ENCODE measurements around the gene HECW1. TPM values are rescaled to one million over a fixed set of nuclear protein-coding genes. Genes with fewer than 3 reads are reported as not detected.

HECW1 gene
- total RNA-seq, 1 donor from 2014 or later: 0.11 TPM

DNA sequence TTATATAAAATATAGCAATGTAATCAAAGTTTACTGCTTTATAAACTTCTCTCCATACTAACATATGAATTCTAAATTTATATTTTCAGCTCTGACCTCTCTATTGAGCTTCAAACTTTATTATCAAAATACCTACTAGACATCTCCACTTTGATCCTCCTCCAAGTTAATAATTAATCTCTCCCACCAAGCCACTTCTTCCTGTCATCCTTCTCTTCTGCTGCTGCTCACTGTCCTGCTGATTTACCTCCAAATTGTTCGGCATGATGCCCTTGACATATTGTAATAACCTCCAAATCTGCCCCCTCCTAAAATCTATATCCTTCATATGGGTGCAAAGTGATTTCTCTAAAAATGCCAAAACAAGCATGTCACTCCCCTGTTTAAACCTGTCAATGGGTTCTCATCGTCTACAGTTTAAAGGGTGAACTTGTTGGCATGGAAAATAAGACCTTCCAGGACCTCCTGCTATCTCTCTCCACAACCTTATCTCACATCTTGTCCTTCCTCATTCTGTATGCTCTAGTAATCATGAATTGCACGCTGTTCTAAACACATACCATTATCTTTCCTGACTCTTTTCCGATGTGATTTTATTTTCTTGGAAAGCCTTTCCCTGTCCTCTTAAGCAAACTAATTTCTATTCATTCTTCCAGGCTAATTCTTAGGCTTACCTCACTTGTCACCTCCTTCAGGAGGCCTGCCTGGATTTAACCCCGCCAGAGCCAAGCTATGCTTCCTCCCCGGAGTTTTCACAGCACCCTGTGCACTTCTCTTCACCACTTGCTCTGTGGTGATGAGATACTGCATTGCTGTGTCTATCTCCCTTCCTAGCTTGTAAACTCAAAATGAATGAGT lies 418.3 kb downstream of the HECW1 start:
- no peaks in the 10 kb centered on the region for H3K9me3 ChIP-seq (ENCODE audit: low read depth)
- no peak for TF ChIP-seq EZH2phosphoT487 (IDR thresholded peaks at IDR 0.05)
- no peak for TF ChIP-seq CTCF (IDR thresholded peaks at IDR 0.05)
- no peak for TF ChIP-seq EZH2 (IDR thresholded peaks at IDR 0.05)
- H3K27me3 ChIP-seq: no peaks in the 10 kb centered on the region
- H3K27me3 Mint-ChIP-seq (ENCODE audit: insufficient read depth, low read depth): peaks cover 2% of the 10 kb centered on the region
- H3K9ac ChIP-seq: no peak overlapping the region
- no peak overlapping the region for H3K27ac Mint-ChIP-seq
- peaks cover 9% of the 10 kb centered on the region for H3K4me1 Mint-ChIP-seq
- no peak overlapping the region for H3K4me2 ChIP-seq
- no peak overlapping the region for H3K27ac ChIP-seq
- H3K79me2 ChIP-seq (ENCODE audit: low read depth): no peaks in the 10 kb centered on the region
- DNase-seq (ENCODE audit: low spot score): no peak
- no peaks in the 10 kb centered on the region for H3K4me1 ChIP-seq
- no peak overlapping the region for H3K4me3 ChIP-seq
- H4K20me1 ChIP-seq (ENCODE audit: low read depth): no peaks in the 10 kb centered on the region
- H3F3A ChIP-seq (ENCODE audit: low read depth): no peaks in the 10 kb centered on the region
- no peak overlapping the region for H3K4me3 Mint-ChIP-seq
- H2AFZ ChIP-seq (replicated peaks): no peak overlapping the region
- H3K36me3 ChIP-seq: no peaks in the 10 kb centered on the region
- H3K36me3 Mint-ChIP-seq: no peaks in the 10 kb centered on the region
- H3K9me3 Mint-ChIP-seq: no peaks in the 10 kb centered on the region

DNA sequence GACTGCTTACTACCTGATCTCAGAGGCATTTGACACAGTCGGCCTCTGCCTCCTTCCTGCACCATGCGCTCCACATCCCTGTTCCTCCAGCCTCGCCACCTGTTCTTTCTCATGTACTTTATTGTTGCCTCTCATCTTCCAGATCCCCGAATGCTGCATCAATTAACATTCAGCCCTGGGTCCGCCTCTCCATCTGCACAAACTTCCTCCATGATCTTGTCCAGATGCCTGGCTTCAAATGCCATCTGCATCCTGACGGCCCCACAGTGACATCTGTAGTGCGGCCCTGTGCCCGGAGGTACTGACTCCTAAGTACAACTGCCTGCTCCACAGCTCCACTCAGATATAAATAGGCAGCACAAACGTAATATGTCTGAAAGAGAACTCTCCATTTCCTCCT lies 419.3 kb downstream of the HECW1 start:
- Histone ChIP-seq H3K4me3 (no peak overlapping the region), H3F3A (ENCODE audit: low read depth) (no peaks in the 10 kb centered on the region), H2AFZ (replicated peaks) (no peak overlapping the region), H3K9ac (no peak overlapping the region), H3K4me2 (no peak overlapping the region), H3K36me3 (no peaks in the 10 kb centered on the region), H4K20me1 (ENCODE audit: low read depth) (no peaks in the 10 kb centered on the region), H3K79me2 (ENCODE audit: low read depth) (no peaks in the 10 kb centered on the region), H3K4me1 (no peaks in the 10 kb centered on the region), H3K27ac (no peak overlapping the region), H3K27me3 (no peaks in the 10 kb centered on the region), H3K9me3 (ENCODE audit: low read depth) (no peaks in the 10 kb centered on the region)
- Mint-ChIP-seq H3K27me3 (ENCODE audit: insufficient read depth, low read depth) (peaks cover 2% of the 10 kb centered on the region), H3K4me1 (peaks cover 9% of the 10 kb centered on the region), H3K4me3 (no peak overlapping the region), H3K27ac (no peak overlapping the region), H3K9me3 (no peaks in the 10 kb centered on the region), H3K36me3 (no peaks in the 10 kb centered on the region)
- DNase-seq (ENCODE audit: low spot score): no peak
- TF ChIP-seq CTCF (IDR thresholded peaks at IDR 0.05): no peak
- TF ChIP-seq EZH2 (IDR thresholded peaks at IDR 0.05): no peak
- TF ChIP-seq EZH2phosphoT487 (IDR thresholded peaks at IDR 0.05): no peak

DNA sequence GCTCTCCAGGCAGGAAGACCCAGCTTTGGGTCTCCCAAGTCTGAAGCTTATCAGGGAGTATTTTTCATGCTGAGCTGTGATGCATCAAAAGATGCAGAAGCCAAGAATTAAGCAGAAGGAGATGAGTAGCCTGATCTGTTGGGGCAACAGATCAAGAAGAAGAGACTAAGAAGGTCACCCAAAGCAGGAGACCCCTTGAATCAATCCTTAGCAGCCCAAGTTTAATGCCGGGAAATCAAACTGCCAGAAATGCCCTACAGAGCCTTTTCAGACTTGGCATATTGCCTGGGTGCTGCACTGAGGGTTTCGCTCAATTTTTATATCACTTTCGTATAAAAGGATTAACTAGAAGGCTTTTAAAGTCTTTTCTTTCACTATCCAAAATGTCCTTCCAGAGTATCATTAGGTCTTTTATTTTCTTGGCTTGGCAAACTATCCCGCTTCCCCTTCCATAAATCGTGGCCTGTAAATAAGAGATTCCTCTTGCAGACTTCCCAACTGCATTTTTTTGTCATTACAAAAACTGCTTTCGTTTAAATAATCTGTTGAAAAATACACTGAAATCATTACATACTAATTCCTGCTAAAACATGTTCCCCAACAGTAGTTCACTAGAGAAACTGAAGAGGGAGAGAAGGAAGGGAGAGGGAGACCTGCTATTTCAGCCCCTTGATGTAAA lies 421.5 kb downstream of the HECW1 start:
- TF ChIP-seq EZH2 (IDR thresholded peaks at IDR 0.05) (no peak), EZH2phosphoT487 (IDR thresholded peaks at IDR 0.05) (no peak), CTCF (IDR thresholded peaks at IDR 0.05) (no peak)
- Histone ChIP-seq H3K36me3 (no peaks in the 10 kb centered on the region), H3K9ac (no peak overlapping the region), H3K9me3 (ENCODE audit: low read depth) (no peaks in the 10 kb centered on the region), H3K4me2 (no peak overlapping the region), H3K79me2 (ENCODE audit: low read depth) (no peaks in the 10 kb centered on the region), H2AFZ (replicated peaks) (no peak overlapping the region), H3K27ac (no peak overlapping the region), H3K4me1 (no peaks in the 10 kb centered on the region), H3F3A (ENCODE audit: low read depth) (no peaks in the 10 kb centered on the region), H3K4me3 (no peak overlapping the region), H3K27me3 (no peaks in the 10 kb centered on the region), H4K20me1 (ENCODE audit: low read depth) (no peaks in the 10 kb centered on the region)
- DNase-seq (ENCODE audit: low spot score): no peak
- Mint-ChIP-seq H3K4me3 (no peak overlapping the region), H3K27ac (no peak overlapping the region), H3K4me1 (peaks cover 6% of the 10 kb centered on the region), H3K36me3 (no peaks in the 10 kb centered on the region), H3K9me3 (no peaks in the 10 kb centered on the region), H3K27me3 (ENCODE audit: insufficient read depth, low read depth) (peaks cover 2% of the 10 kb centered on the region)

Measured in neural progenitor cell (in vitro differentiated cells).